Psoas muscle (tissue), 8 donors: Measurements from ENCODE around the gene ABRACL. TPM values are rescaled to one million over a fixed set of nuclear protein-coding genes. Genes with fewer than 3 reads are reported as not detected.
A peak's percentile ranks its signal among the peaks of the same experiment; 100 is the strongest.

Experiments
- ATAC-seq, 4 donors: fragments of 200-7000 bp; cut with Tn5 transposase; one replicate each; pipeline ENCODE4 v1.9.1; 2020; ENCODE audit warnings: moderate library complexity in 3 of 4, mild to moderate bottlenecking in 2 of 4
- DNase-seq, 2 donors: peaks; one replicate each; pipeline ENCODE4 v3.0.0-alpha.2; 2020
- H3K27ac ChIP-seq: fragments of 200-600 bp; one replicate; pipeline ENCODE4 v1.8.0; 2022
- H3K27me3 ChIP-seq, 3 donors: fragments of 200-600 bp in 1 of 3; one replicate each; pipeline versions ENCODE4 v1.6.1 to v1.8.0; 2013 to 2022; ENCODE audit warnings: low read length in 2 of 3, mild to moderate bottlenecking in 2 of 3, moderate library complexity in 1 of 3; ENCODE audit not compliant: insufficient read depth in 3 of 3
- H3K36me3 ChIP-seq, 2 donors: fragments of 200-600 bp in 1 of 2; one replicate each; pipeline versions ENCODE4 v1.6.1 to v1.8.0; 2013 to 2022; ENCODE audit warnings: low read depth in 1 of 2, mild to moderate bottlenecking in 1 of 2, moderate library complexity in 1 of 2; ENCODE audit not compliant: insufficient read depth in 1 of 2
- H3K4me1 ChIP-seq: fragments of 200-600 bp; one replicate; pipeline ENCODE4 v1.8.0; 2022
- H3K4me3 ChIP-seq: fragments of 200-600 bp; one replicate; pipeline ENCODE4 v1.8.0; 2022; ENCODE audit warnings: mild to moderate bottlenecking
- H3K9me3 ChIP-seq: fragments of 200-600 bp; one replicate; pipeline ENCODE4 v1.8.0; 2022
- CTCF ChIP-seq: fragments of 200-600 bp; IDR thresholded peaks from one replicate; pipeline ENCODE4 v1.8.0; 2022; ENCODE audit warnings: antibody characterized with exemption
- WGBS, 3 donors: extraction: QIAGEN DNeasy Blood & Tissue Kit; methylation state at CpG; one replicate each; pipeline versions ENCODE4 v1.1.6 to v1.1.7; 2013; 5-methylcytosine and 5-hydroxymethylcytosine counted together
- intact Hi-C, 2 donors: fragments of 100-400 bp; cut with DNase I; formaldehyde crosslinking; loops; one replicate each; pipeline versions ENCODE4 v1.11.0 to v1.14.2; 2022
- long read RNA-seq, 2 donors: library from polyadenylated mRNA; unstranded; transcript quantifications; one replicate each; pipeline ENCODE4 v2.0.0, GENCODE V29; 2021
- polyA plus RNA-seq, 3 donors: library from polyadenylated mRNA; stranded (reverse); fragments of 200-250 nt; gene quantifications; one replicate each; pipeline ENCODE4 v1.2.3, GENCODE V29; 2013
- total RNA-seq, 4 donors: library from RNA; stranded (reverse); fragmentation: NEBNext Ultra II Directional in 2 of 4; extraction: Animal tissue kit (Norgen Biotek cat#: 25700) in 2 of 4; gene quantifications; one replicate each; pipeline versions ENCODE4 v1.2.1 to v1.2.4, GENCODE V29; 2021 to 2023
- donor health status: healthy with polysubstance abuse.
- donor health status: DM: no; HTN: no; CAD: no; lungs with moderate emphysema.
- donor health status: Bipolar disorder and iron deficiency.
- donor health status: healthy.
- donor health status: DM: yes; HTN: yes; CAD: no.
- donor health status: DM: no; HTN: no; CAD: no.
- donor health status: DM: no; HTN: no; CAD: no.
- donor health status: DM: yes; HTN: yes; CAD: no.

Gene ABRACL, protein sequence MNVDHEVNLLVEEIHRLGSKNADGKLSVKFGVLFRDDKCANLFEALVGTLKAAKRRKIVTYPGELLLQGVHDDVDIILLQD
- total RNA-seq (1 to 10 TPM in 3 of 4 donors, under 1 TPM in 1; 0.92 to 3.1 (median 2.1) TPM), polyA plus RNA-seq (1 to 10 TPM; 2.1 to 6.3 (median 2.9) TPM)
- long read RNA-seq, donor 1 = 0 reads
- long read RNA-seq, donor 2 = 0 reads

DNA sequence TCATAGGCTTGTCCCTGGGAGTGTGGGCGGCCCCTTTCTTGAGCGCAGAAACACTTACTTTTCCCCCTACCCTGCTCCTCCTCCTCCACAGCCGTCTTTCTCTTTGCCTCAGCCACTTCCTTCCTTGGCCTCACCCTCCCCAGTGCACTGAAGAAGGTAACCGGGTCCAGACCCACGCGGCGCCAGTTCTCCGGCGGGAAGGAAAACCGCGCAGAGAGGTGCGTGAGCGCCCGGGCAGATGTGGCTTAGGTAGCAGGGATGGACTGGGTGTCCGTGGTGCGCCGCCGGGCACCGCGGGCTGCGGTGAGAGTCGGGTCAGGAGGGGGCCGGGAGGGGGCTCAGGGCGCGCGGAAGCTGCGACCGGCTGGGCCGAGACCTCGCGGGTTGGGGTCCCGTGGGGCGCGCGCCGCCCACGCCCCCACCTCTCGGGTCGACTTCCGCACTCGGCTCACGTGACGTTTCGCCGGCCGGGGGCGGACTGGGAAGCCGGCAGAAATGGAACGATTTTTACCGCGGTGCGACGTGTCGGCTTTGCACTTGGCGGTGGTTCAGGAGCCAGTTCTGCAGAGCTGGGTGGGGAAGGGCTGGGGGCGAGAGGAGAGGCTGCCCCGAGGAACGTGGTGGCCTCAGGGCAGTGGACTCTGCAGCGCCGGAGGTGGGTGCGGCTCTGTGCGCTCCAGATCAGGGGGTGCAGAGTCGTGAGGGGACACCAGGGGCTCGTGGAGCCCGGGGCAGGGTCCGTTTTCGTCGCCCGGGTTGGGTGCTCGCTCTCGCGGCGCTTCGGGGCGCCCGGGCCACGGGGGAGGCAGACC is at the start of gene ABRACL:
TSS of gene ABRACL (plus strand) at position 88 of the 812 bp plus-strand sequence. CDS start 5,416 bp downstream, outside the sequence.
- intact Hi-C loops = no loop called here
- ATAC-seq (peak; percentile 60 to 75 (median 68)), DNase-seq (peak; percentile 56 to 70)
- Histone ChIP-seq H3K36me3 (no peaks in the 10 kb centered on the region), H3K4me1 (peaks cover 3% of the 10 kb centered on the region), H3K27me3 (no peaks in the 10 kb centered on the region), H3K9me3 (no peaks in the 10 kb centered on the region), H3K27ac (peak within 1 kb of the TSS; percentile 46), H3K4me3 (peak within 1 kb of the TSS; percentile 92)
- 0 to 1% (median 0%) methylated on average over 52 to 77 of the region's 77 CpGs for WGBS, 3 donors
- TF ChIP-seq CTCF = no peak

DNA sequence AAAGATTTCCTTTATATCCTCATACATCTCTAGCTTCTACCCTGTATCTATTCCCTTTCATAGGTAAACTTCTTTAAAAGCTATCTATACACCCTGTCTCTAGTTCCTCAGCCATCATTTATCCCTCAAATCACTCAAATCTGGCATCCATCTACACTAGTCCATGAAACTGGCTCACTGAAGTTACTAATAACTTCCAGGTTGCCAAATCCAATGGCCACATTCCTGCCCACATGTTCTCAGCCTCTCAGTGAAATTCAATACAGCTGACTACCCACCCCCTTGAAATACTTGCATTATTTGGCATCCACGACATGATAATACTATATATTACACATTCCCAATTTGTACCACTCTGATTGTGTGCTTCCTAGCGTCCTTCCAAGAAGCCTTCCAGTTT is 49.2 kb upstream of the ABRACL start:
- H3K4me1 ChIP-seq = peaks cover 43% of the 10 kb centered on the region
- intact Hi-C loops = no loop called here
- no peaks in the 10 kb centered on the region for H3K9me3 ChIP-seq
- no peak for TF ChIP-seq CTCF
- H3K4me3 ChIP-seq = no peak overlapping the region
- no peak overlapping the region for H3K27ac ChIP-seq
- no peaks in the 10 kb centered on the region for H3K36me3 ChIP-seq
- H3K27me3 ChIP-seq = no peaks in the 10 kb centered on the region
- DNase-seq = no peak
- 35 to 52% (median 44%) methylated on average over 2 of the region's 2 CpGs for WGBS, 3 donors
- no peak for ATAC-seq

- Histone ChIP-seq H3K4me1 (peaks cover 38% of the 10 kb centered on the region), H3K27ac (no peak overlapping the region), H3K4me3 (no peak overlapping the region), H3K36me3 (no peaks in the 10 kb centered on the region), H3K9me3 (no peaks in the 10 kb centered on the region), H3K27me3 (no peaks in the 10 kb centered on the region)
- intact Hi-C loops = no loop called here
- ATAC-seq (no peak), DNase-seq (no peak)
- WGBS, 3 donors = 91 to 92% (median 92%) methylated on average over 5 of the region's 5 CpGs
- no peak for TF ChIP-seq CTCF
These were observed 48.5 kb upstream of the ABRACL start for GRCh38 chr6:138979813-138980668.

DNA sequence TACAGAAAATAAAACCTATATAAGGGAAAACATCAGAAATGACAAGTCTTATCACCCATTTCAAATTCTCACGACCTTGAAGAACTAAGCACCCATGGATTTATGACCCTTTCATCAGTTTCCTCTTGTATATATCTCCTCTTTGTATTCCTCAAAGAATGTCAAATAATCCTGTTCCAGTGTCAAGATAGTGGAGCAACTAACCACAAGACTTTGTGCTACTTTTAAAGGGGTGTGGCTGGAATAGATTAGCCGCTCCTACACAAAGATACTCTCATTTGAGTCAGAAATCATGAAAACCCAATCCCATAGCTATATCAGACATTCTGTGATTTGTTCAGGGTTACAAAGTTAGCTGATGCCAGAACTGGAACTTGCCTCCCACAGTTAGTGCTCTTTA is 47.1 kb upstream of the ABRACL start:
- no peak for TF ChIP-seq CTCF
- no peak for DNase-seq
- no peak for ATAC-seq
- intact Hi-C loops = no loop called here
- WGBS, 3 donors = 62 to 70% (median 70%) methylated on average over 2 of the region's 2 CpGs
- H3K4me1 ChIP-seq = peaks cover 31% of the 10 kb centered on the region
- H3K27ac ChIP-seq = no peak overlapping the region
- no peaks in the 10 kb centered on the region for H3K9me3 ChIP-seq
- no peaks in the 10 kb centered on the region for H3K27me3 ChIP-seq
- no peaks in the 10 kb centered on the region for H3K36me3 ChIP-seq
- H3K4me3 ChIP-seq = no peak overlapping the region
